IMR-90 (cell line): ENCODE data around the gene DEDD2. TPM values are rescaled to one million over a fixed set of nuclear protein-coding genes. Genes with fewer than 3 reads are reported as not detected.

Source experiments
- ATAC-seq: fragments of 200-7000 bp; cut with Tn5 transposase; 2 replicates; pipeline ENCODE4 v1.9.1; 2020; ENCODE audit warnings: low read depth, mild to moderate bottlenecking, moderate library complexity
- BruUV-seq: library from RNA; stranded (reverse); fragments of 400-500 nt; replicated peaks from 2 replicates; lab custom pipeline; 2021; lab: Mats Ljungman, UMichigan
- CTCF ChIA-PET: fragments of 300-600 bp; formaldehyde crosslinking; extraction: SDS; loops from one replicate; lab custom pipeline; 2021; ENCODE audit warnings: antibody characterized with exemption; lab: Yijun Ruan, JAX
- POLR2A ChIA-PET: fragments of 300-600 bp; sonication (Branson Sonifier 250); formaldehyde crosslinking; loops from one replicate; lab custom pipeline; 2022; ENCODE audit warnings: antibody characterized with exemption; ENCODE audit not compliant: unreplicated experiment; lab: Charles Lee
- DNase-seq: peaks from one replicate; pipeline ENCODE4 v3.0.0; 2013
- H2AFZ ChIP-seq: replicated peaks from 2 replicates; pipeline ENCODE3; 2013; ENCODE audit warnings: low read length, mild to moderate bottlenecking; ENCODE audit not compliant: poor library complexity
- H2AK5ac ChIP-seq: 2 replicates; pipeline ENCODE4 v1.6.1; 2013; ENCODE audit warnings: low read depth, low read length, inconsistent platforms
- H2AK9ac ChIP-seq: replicated peaks from 2 replicates; pipeline ENCODE3; 2013; ENCODE audit warnings: mild to moderate bottlenecking, low read depth, low read length, moderate library complexity; ENCODE audit not compliant: poor library complexity
- H2BK120ac ChIP-seq: 2 replicates; pipeline ENCODE4 v1.6.1; 2013; ENCODE audit warnings: low read depth, low read length, inconsistent platforms
- H2BK15ac ChIP-seq: 3 replicates; pipeline ENCODE4 v1.6.1; 2013; ENCODE audit warnings: low read depth, low read length, inconsistent platforms
- H2BK20ac ChIP-seq: 2 replicates; pipeline ENCODE4 v1.6.1; 2013; ENCODE audit warnings: low read depth, mild to moderate bottlenecking, inconsistent platforms, low read length, moderate library complexity
- H2BK5ac ChIP-seq: 2 replicates; pipeline ENCODE4 v1.6.1; 2013; ENCODE audit warnings: mild to moderate bottlenecking, low read depth, low read length, inconsistent platforms; ENCODE audit not compliant: poor library complexity, severe bottlenecking
- H3K14ac ChIP-seq: replicated peaks from 2 replicates; pipeline ENCODE4 v1.6.1; 2013; ENCODE audit warnings: low read depth, low read length, inconsistent platforms
- H3K18ac ChIP-seq: 2 replicates; pipeline ENCODE4 v1.6.1; 2013; ENCODE audit warnings: low read depth, low read length, control low read depth
- H3K23ac ChIP-seq: 2 replicates; pipeline ENCODE4 v1.6.1; 2013; ENCODE audit warnings: low read depth, low read length, inconsistent platforms
- H3K27ac ChIP-seq: 2 replicates; pipeline ENCODE4 v1.5.1; 2013; ENCODE audit warnings: mild to moderate bottlenecking, control low read depth, low read length; ENCODE audit not compliant: insufficient read depth
- H3K27me3 ChIP-seq: 2 replicates; pipeline ENCODE4 v1.6.1; 2013; ENCODE audit warnings: low read length; ENCODE audit not compliant: control insufficient read depth, insufficient read depth
- H3K36me3 ChIP-seq: 2 replicates; pipeline ENCODE4 v1.6.1; 2013; ENCODE audit warnings: low read length, mixed read lengths; ENCODE audit not compliant: control insufficient read depth, insufficient read depth
- H3K4ac ChIP-seq: 2 replicates; pipeline ENCODE4 v1.6.1; 2013; ENCODE audit warnings: low read depth, low read length, inconsistent platforms
- H3K4me1 ChIP-seq: 2 replicates; pipeline ENCODE4 v1.6.1; 2013; ENCODE audit warnings: low read length, mixed read lengths; ENCODE audit not compliant: control insufficient read depth, insufficient read depth
- H3K4me2 ChIP-seq: 2 replicates; pipeline ENCODE4 v1.6.1; 2013; ENCODE audit warnings: low read depth, mild to moderate bottlenecking, control low read depth, low read length, moderate library complexity
- H3K4me3 ChIP-seq: 2 replicates; pipeline ENCODE4 v1.5.1; 2013; ENCODE audit warnings: low read depth, mild to moderate bottlenecking, control low read depth, low read length, moderate library complexity; ENCODE audit not compliant: insufficient read depth
- H3K56ac ChIP-seq: 2 replicates; pipeline ENCODE4 v1.6.1; 2013; ENCODE audit warnings: low read length, inconsistent platforms; ENCODE audit not compliant: insufficient read depth; ENCODE audit errors: extremely low read depth
- H3K79me1 ChIP-seq, 2 experiments: 2 replicates each; pipeline ENCODE4 v1.6.1; 2013; ENCODE audit warnings: low read length in 2 of 2, inconsistent platforms in 1 of 2, low read depth in 1 of 2
- H3K9ac ChIP-seq: 2 replicates; pipeline ENCODE4 v1.6.1; 2013; ENCODE audit warnings: low read depth, low read length, control low read depth
- H3K9me1 ChIP-seq: 2 replicates; pipeline ENCODE4 v1.6.1; 2013; ENCODE audit warnings: low read length, inconsistent platforms; ENCODE audit not compliant: insufficient read depth
- H3K9me3 ChIP-seq: 2 replicates; pipeline ENCODE4 v1.6.1; 2013; ENCODE audit warnings: low read length; ENCODE audit not compliant: control insufficient read depth, insufficient read depth
- H4K20me1 ChIP-seq: 2 replicates; pipeline ENCODE4 v1.6.1; 2013; ENCODE audit warnings: low read length, inconsistent platforms; ENCODE audit not compliant: insufficient read depth
- H4K5ac ChIP-seq: 2 replicates; pipeline ENCODE4 v1.6.1; 2013; ENCODE audit warnings: mild to moderate bottlenecking, low read depth, low read length, control low read depth
- H4K8ac ChIP-seq, 2 experiments: 2 replicates each; pipeline ENCODE4 v1.6.1; 2013; ENCODE audit warnings: low read depth in 2 of 2, low read length in 2 of 2, control low read depth in 1 of 2, inconsistent platforms in 1 of 2
- H4K91ac ChIP-seq: 2 replicates; pipeline ENCODE4 v1.6.1; 2013; ENCODE audit warnings: low read depth, low read length, inconsistent platforms; ENCODE audit not compliant: insufficient read depth
- BHLHE40 ChIP-seq: fragments of 150-350 bp; IDR thresholded peaks from 2 replicates; pipeline ENCODE4 v1.6.1; 2016; ENCODE audit warnings: mild to moderate bottlenecking, low read depth, low read length
- CEBPB ChIP-seq: IDR thresholded peaks from 2 replicates; pipeline ENCODE4 v1.6.1; 2012; ENCODE audit warnings: low read depth, low read length, improper control_type of control experiment
- CHD1 ChIP-seq: IDR thresholded peaks from 2 replicates; pipeline ENCODE4 v1.6.1; 2012; ENCODE audit warnings: low read depth, low read length, improper control_type of control experiment
- CTCF ChIP-seq: conservative IDR thresholded peaks from 2 replicates; pipeline ENCODE4 v1.5.1; 2012; ENCODE audit warnings: mild to moderate bottlenecking, low read depth, low read length, improper control_type of control experiment
- FOS ChIP-seq: fragments of 150-350 bp; IDR thresholded peaks from 2 replicates; pipeline ENCODE4 v1.6.1; 2016; ENCODE audit warnings: low read depth, low read length
- MAFK ChIP-seq: IDR thresholded peaks from 2 replicates; pipeline ENCODE4 v1.6.1; 2012; ENCODE audit warnings: low read depth, low read length, improper control_type of control experiment
- MAZ ChIP-seq: IDR thresholded peaks from 2 replicates; pipeline ENCODE4 v1.6.1; 2012; ENCODE audit warnings: low read depth, mild to moderate bottlenecking, low read length, improper control_type of control experiment, moderate library complexity, borderline replicate concordance
- MXI1 ChIP-seq: IDR thresholded peaks from 2 replicates; pipeline ENCODE4 v1.6.1; 2012; ENCODE audit warnings: low read depth, mild to moderate bottlenecking, low read length, moderate library complexity, borderline replicate concordance
- NFE2L2 ChIP-seq: fragments of 150-350 bp; IDR thresholded peaks from 2 replicates; pipeline ENCODE4 v1.6.1; 2016; ENCODE audit warnings: low read depth, mild to moderate bottlenecking, low read length
- POLR2A ChIP-seq: IDR thresholded peaks from 2 replicates; pipeline ENCODE4 v1.6.1; 2012; ENCODE audit warnings: mild to moderate bottlenecking, low read depth, low read length
- RAD21 ChIP-seq: IDR thresholded peaks from 2 replicates; pipeline ENCODE4 v1.6.1; 2012; ENCODE audit warnings: low read length, improper control_type of control experiment
- RCOR1 ChIP-seq: IDR thresholded peaks from 2 replicates; pipeline ENCODE4 v1.6.1; 2012; ENCODE audit warnings: mild to moderate bottlenecking, low read length, improper control_type of control experiment; ENCODE audit not compliant: insufficient replicate concordance
- RFX5 ChIP-seq: IDR thresholded peaks from 2 replicates; pipeline ENCODE4 v1.8.0; 2012; ENCODE audit warnings: low read depth, mild to moderate bottlenecking, low read length, moderate library complexity
- SMC3 ChIP-seq: fragments of 150-350 bp; IDR thresholded peaks from 2 replicates; pipeline ENCODE4 v1.6.1; 2016; ENCODE audit warnings: low read depth, mild to moderate bottlenecking, antibody characterized with exemption, low read length, moderate library complexity
- USF2 ChIP-seq: fragments of 150-350 bp; IDR thresholded peaks from 2 replicates; pipeline ENCODE4 v1.6.1; 2017; ENCODE audit warnings: mild to moderate bottlenecking, antibody characterized with exemption, low read length, low read depth
- WGBS, 2 experiments: methylation state at CpG; one replicate each; pipeline versions ENCODE4 v1.1.5 to v1.1.7; 2013; ENCODE audit warnings: missing lambda C conversion rate in 2 of 2; ENCODE audit not compliant: insufficient read length in 1 of 2; ENCODE audit errors: extremely low coverage in 2 of 2; 5-methylcytosine and 5-hydroxymethylcytosine counted together
- dilution Hi-C: fragments of 300-500 bp; cut with HindIII; formaldehyde crosslinking; loops from one replicate; pipeline ENCODE4 v1.14.3; 2018; ENCODE audit warnings: low sequenced_read_pairs; ENCODE audit not compliant: unreplicated experiment
- in situ Hi-C: fragments of 300-500 bp; cut with MboI; formaldehyde crosslinking; loops from 3 replicates; pipeline ENCODE4 v1.14.3; 2019; ENCODE audit warnings: low sequenced_read_pairs, inconsistent platforms, mixed read lengths
- intact Hi-C: fragments of 100-400 bp; cut with micrococcal nuclease; formaldehyde crosslinking; loops from 2 replicates; pipeline ENCODE4 v1.10.0; 2022
- polyA plus RNA-seq, 3 experiments: library from polyadenylated mRNA; depleted of rRNA; stranded (reverse); fragments of >200 nt; gene quantifications; 2 replicates each; pipeline ENCODE4 v1.2.3, GENCODE V29; 2012; ENCODE audit warnings: low replicate concordance in 1 of 3
- total RNA-seq: library from RNA; depleted of rRNA; stranded (reverse); fragments of >200 nt; gene quantifications from 2 replicates; pipeline ENCODE4 v1.2.3, GENCODE V29; 2012
- TF ChIP-seq, protein P1 (sequence below): fragments of 150-350 bp; IDR thresholded peaks from 2 replicates; pipeline ENCODE4 v1.6.1; 2016; ENCODE audit warnings: low read depth, mild to moderate bottlenecking, low read length, moderate library complexity, borderline replicate concordance

Gene DEDD2
- total and polyA plus RNA-seq, 2 of the 4 experiments (the other 2 are of a cell fraction) = 8.2 to 21.0 TPM

GRCh38 chr19:42226886-42227285, 9.4 kb upstream of the DEDD2 start:
- Histone ChIP-seq H2BK5ac (no peak overlapping the region), H3K4me3 (no peak overlapping the region), H4K20me1 (peaks cover 75% of the 10 kb centered on the region), H2BK15ac (no peak overlapping the region), H2AFZ (no peak overlapping the region), H3K4ac (no peak overlapping the region), H2AK9ac (no peak overlapping the region), H3K23ac (no peak overlapping the region), H3K4me2 (no peak overlapping the region), H3K18ac (no peak overlapping the region), H3K56ac (no peak overlapping the region), H4K8ac (no peak overlapping the region), H3K27me3 (no peaks in the 10 kb centered on the region), H3K9me1 (peaks cover 14% of the 10 kb centered on the region), H3K9me3 (no peaks in the 10 kb centered on the region), H3K27ac (no peak overlapping the region), H2BK20ac (no peak overlapping the region), H3K4me1 (no peaks in the 10 kb centered on the region), H3K14ac (no peak overlapping the region), H3K79me1 (peaks cover 24 to 75% of the 10 kb centered on the region in 2 experiments), H3K9ac (no peak overlapping the region), H3K36me3 (peaks cover 63% of the 10 kb centered on the region), H2AK5ac (no peak overlapping the region), H4K91ac (no peak overlapping the region), H4K5ac (no peak overlapping the region), H2BK120ac (no peak overlapping the region)
- CTCF ChIA-PET = no interaction called here
- POLR2A ChIA-PET = no interaction called here
- TSS peak; percentile 5 for BruUV-seq
- ATAC-seq = peak; percentile 62; the same call in 1 of the 2 replicates
- in situ Hi-C loops (no loop called here), intact Hi-C loops (no loop called here), dilution Hi-C loops (no loop called here)
- no peak for TF ChIP-seq MAZ
- no peak for TF ChIP-seq CHD1
- TF ChIP-seq NFE2L2 = no peak
- TF ChIP-seq RCOR1 = no peak
- TF ChIP-seq CTCF = no peak
- TF ChIP-seq CEBPB = no peak
- TF ChIP-seq RAD21 = no peak
- TF ChIP-seq POLR2A = no peak
- no peak for TF ChIP-seq USF2
- no peak for TF ChIP-seq MAFK
- no peak for TF ChIP-seq RFX5
- TF ChIP-seq FOS = no peak
- no peak for TF ChIP-seq SMC3
- no peak for TF ChIP-seq BHLHE40
- TF ChIP-seq MXI1 = no peak
- TF ChIP-seq, protein P1, sequence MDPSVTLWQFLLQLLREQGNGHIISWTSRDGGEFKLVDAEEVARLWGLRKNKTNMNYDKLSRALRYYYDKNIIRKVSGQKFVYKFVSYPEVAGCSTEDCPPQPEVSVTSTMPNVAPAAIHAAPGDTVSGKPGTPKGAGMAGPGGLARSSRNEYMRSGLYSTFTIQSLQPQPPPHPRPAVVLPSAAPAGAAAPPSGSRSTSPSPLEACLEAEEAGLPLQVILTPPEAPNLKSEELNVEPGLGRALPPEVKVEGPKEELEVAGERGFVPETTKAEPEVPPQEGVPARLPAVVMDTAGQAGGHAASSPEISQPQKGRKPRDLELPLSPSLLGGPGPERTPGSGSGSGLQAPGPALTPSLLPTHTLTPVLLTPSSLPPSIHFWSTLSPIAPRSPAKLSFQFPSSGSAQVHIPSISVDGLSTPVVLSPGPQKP = no peak
- peak; percentile 50 for DNase-seq
- WGBS, 2 experiments = no CpG with 5 or more reads among the region's 1 CpG
